HG02840 (cell line): ENCODE measurements around the gene FNDC8.
A peak's percentile ranks its signal among the peaks of the same experiment; 100 is the strongest.
"Not testable (repeated sequence)": the region's sequence is repeated elsewhere in the genome, so short reads cannot be mapped to it uniquely, and the experiment has no call there.

ENCODE experiments used
- ATAC-seq: cut with Tn5 transposase; IDR thresholded peaks from one replicate; pipeline ENCODE4 v1.9.1; 2021; ENCODE audit warnings: mild to moderate bottlenecking, moderate library complexity, moderate number of reproducible peaks; ENCODE audit not compliant: unreplicated experiment, low FRiP score

FNDC8 gene

GRCh38 chr17:35138218-35138617 lies 16.8 kb downstream of the FNDC8 start:
- no peak for ATAC-seq

- peak; percentile 86 for ATAC-seq
These were observed 20.5 kb downstream of the FNDC8 start, which contains the start of gene NLE1 for GRCh38 chr17:35141681-35142466. TSS of gene NLE1 (minus strand) at chr17:35142303. CDS start at chr17:35142275, 28 bp downstream.

- no peak for ATAC-seq
These were observed 21.0 kb downstream of the FNDC8 start for GRCh38 chr17:35142467-35142796.

- no peak for ATAC-seq
These were observed 23.4 kb downstream of the FNDC8 start for GRCh38 chr17:35144840-35145239.

- ATAC-seq: no peak
These were observed 24.9 kb downstream of the FNDC8 start for GRCh38 chr17:35146214-35146833.

- ATAC-seq: no peak
These were observed 26.0 kb downstream of the FNDC8 start, which contains the start of gene UNC45B for GRCh38 chr17:35147375-35147905. TSS of gene UNC45B (plus strand) at chr17:35147817. CDS start at chr17:35148264, 447 bp downstream.

GRCh38 chr17:35148144-35148543 lies 26.7 kb downstream of the FNDC8 start:
- ATAC-seq: no peak

- no peak for ATAC-seq
These were observed 28.5 kb downstream of the FNDC8 start for GRCh38 chr17:35149941-35150340.

GRCh38 chr17:35151080-35151479 lies 29.7 kb downstream of the FNDC8 start:
- ATAC-seq: not testable (repeated sequence)

GRCh38 chr17:35152421-35153140 lies 31.2 kb downstream of the FNDC8 start:
- no peak for ATAC-seq

- no peak for ATAC-seq
These were observed 33.1 kb downstream of the FNDC8 start for GRCh38 chr17:35154196-35155165.

GRCh38 chr17:35155246-35155645 lies 33.8 kb downstream of the FNDC8 start:
- no peak for ATAC-seq

- no peak for ATAC-seq
These were observed 38.5 kb downstream of the FNDC8 start for GRCh38 chr17:35159940-35160339.

GRCh38 chr17:35160354-35161201 lies 39.2 kb downstream of the FNDC8 start:
- ATAC-seq: no peak

GRCh38 chr17:35161281-35161761 lies 39.9 kb downstream of the FNDC8 start:
- no peak for ATAC-seq

GRCh38 chr17:35162755-35163154 lies 41.3 kb downstream of the FNDC8 start:
- no peak for ATAC-seq

GRCh38 chr17:35163886-35164285 lies 42.5 kb downstream of the FNDC8 start:
- no peak for ATAC-seq

GRCh38 chr17:35164716-35165115 lies 43.3 kb downstream of the FNDC8 start:
- ATAC-seq: no peak

- no peak for ATAC-seq
These were observed 45.1 kb downstream of the FNDC8 start for GRCh38 chr17:35166526-35166925.
